GM18868 (cell line): ENCODE data around the gene EVA1A.

Experiments used
- ATAC-seq: cut with Tn5 transposase; IDR thresholded peaks from one replicate; pipeline ENCODE4 v1.9.1; 2021; ENCODE audit warnings: mild to moderate bottlenecking, moderate library complexity; ENCODE audit not compliant: unreplicated experiment

EVA1A gene

DNA sequence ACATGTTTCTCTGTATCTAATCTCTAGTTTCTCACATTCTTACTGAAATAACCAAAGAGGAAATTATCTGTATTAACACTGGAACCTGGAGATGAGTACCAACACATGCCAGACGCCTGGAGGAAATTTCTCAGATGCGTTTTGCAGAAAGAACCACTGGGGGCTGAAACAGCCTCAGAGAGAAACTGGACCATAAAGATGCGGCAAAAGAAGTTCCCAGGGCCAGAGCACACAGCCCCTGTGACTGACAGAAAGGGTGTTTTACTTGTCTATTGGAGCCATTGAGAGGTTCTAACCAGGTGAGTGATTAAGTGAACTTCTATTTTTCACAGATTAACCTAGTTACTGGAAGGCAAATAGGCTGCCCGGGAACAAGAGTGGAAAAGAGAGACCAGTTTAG, 103.9 kb downstream of the EVA1A start:
- peak; percentile 65 for ATAC-seq

DNA sequence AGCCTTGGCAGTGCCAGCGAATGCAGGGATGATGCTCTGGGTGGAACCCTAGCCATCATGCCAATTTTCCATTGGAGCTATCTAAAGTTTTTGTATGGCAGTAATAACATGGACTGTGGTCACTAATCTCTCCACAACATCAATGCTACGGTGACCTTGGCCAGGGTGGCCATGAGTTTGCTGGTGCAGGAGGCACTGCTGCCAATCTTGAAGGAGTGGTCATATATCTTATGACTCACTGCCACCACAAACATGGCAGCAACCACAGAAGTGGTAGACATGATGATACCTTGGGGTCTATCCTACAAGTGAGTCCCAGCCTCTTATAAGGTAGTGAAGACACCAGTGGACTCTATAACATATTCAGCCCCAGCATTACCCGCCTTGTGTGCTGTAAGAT, 104.6 kb downstream of the EVA1A start:
- ATAC-seq, result peak; percentile 13

- ATAC-seq, result peak; percentile 33
These were observed 106.5 kb downstream of the EVA1A start for GRCh38 chr2:75454241-75454620.

DNA sequence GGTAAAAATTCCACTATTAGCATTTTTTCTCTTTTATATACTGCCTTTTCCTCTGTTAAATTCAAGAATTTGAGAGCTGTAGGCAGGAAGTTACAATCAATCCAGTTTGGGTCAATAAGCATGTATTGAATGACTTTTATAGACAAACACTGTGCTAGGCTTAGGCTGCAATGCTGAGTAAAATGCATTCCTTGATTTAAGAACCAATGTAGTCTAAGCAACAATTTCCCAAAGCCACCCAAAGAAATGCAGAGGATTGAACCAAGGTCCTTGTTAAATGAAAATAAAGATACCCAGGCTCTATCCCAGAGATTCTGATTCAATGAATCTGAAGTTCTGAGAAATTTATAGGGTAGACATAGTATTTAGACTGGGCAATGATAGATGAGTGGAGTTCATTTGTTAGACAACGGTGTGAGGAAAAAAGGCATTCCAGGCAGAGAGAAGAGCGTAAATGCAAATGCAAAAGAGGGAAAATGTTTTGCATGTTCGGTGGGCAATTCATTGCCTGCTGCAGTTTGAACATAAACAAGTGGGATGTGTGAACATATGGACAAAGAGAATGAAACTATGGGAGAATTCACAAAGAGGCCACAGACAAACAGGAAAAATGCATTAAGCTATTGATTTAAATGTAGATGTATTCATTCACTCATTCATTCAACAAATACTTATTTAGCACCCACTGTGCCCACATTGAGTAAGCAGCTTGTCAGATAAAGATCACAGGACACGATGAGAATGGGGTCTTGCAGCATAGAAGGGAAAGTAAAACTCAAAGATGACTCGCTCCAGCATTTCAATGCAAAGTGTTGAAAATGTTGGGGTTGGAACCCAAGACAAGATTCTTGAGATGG, 107.1 kb downstream of the EVA1A start:
- no peak for ATAC-seq

GRCh38 chr2:75450068-75450467, 110.7 kb downstream of the EVA1A start:
- no peak for ATAC-seq

DNA sequence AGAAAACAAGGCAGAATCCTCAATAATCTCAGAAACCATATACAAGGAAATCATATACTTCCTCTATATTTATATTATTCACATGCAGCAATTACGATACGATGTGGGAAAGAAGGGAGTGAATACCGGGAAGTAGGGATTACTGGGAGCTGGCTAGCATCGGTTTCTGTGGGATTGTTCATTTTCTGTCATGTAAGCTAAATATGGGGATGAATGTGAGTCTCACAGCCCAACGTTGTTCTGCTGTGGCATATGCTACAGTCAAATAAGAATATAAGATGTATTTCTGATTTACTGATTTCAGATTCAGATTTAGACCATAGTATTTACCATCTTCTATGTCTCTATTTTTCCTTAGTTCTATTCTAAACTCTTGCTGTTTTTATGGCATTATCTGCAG, 113.6 kb downstream of the EVA1A start:
- no peak for ATAC-seq
